Measurements from ENCODE around the gene USP40.

DNA sequence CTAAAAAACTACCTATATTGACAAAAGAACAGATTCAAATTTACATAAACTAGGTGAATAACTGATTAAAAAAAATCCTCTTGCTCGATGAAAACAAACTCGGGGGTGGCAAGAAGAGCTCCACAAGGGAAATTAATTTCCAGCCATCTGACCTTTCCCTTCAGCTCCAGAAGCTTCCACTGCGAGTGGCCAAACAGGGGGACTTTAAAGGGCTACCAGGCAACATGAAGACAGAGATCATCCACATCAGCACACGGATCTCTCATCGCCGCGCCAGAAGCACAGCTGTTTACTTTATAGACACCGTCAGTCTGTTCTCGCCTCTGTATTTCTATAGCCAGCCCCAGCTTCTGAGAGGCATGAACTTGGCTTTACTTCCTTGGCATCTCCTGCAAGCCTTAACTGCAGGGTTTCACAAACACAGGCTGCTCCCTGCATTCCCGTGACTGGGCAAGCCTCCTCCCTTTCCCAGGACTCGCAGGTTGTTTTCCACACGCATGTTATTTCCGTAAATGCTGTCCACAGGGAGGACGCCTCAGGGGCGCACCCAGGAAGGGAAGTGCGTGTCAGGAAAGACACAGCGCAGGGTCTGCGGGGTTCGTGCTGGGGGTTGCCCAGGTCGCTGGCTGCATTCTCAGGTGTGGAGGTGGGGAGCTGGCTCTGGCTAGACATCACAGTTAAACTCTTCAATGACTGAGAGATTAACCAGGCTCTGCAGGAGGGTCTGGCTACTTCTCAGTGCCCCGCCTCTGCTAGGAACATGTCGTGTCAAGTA lies 85.0 kb downstream of the USP40 start:
- no peak for TF ChIP-seq POLR2A (IDR thresholded peaks at IDR 0.05)
- TF ChIP-seq, protein P1, sequence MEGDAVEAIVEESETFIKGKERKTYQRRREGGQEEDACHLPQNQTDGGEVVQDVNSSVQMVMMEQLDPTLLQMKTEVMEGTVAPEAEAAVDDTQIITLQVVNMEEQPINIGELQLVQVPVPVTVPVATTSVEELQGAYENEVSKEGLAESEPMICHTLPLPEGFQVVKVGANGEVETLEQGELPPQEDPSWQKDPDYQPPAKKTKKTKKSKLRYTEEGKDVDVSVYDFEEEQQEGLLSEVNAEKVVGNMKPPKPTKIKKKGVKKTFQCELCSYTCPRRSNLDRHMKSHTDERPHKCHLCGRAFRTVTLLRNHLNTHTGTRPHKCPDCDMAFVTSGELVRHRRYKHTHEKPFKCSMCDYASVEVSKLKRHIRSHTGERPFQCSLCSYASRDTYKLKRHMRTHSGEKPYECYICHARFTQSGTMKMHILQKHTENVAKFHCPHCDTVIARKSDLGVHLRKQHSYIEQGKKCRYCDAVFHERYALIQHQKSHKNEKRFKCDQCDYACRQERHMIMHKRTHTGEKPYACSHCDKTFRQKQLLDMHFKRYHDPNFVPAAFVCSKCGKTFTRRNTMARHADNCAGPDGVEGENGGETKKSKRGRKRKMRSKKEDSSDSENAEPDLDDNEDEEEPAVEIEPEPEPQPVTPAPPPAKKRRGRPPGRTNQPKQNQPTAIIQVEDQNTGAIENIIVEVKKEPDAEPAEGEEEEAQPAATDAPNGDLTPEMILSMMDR (IDR thresholded peaks at IDR 0.05) = no peak

All from testis (tissue), 2 donors.